Common myeloid progenitor, CD34-positive (primary cell): ENCODE measurements around the gene FLT1.

Experiments
- CTCF ChIA-PET: fragments of 350-600 bp; sonication (Branson Sonifier 250); formaldehyde crosslinking; loops from one replicate; lab custom pipeline; 2021; ENCODE audit warnings: antibody characterized with exemption; lab: Charles Lee
- POLR2A ChIA-PET: fragments of 350-600 bp; sonication (Branson Sonifier 250); formaldehyde crosslinking; loops from one replicate; lab custom pipeline; 2021; ENCODE audit warnings: antibody characterized with exemption; lab: Charles Lee
- DNase-seq, 3 donors: peaks; one replicate each; pipeline versions ENCODE4 v3.0.0 to v3.0.0-alpha.2; 2013
- H3K27ac ChIP-seq, 2 experiments: 1 replicate in 1 of 2; 2 replicates in 1 of 2; pipeline ENCODE4 v1.7.0; 2013; ENCODE audit warnings: inconsistent platforms in 2 of 2, low read length in 2 of 2, mild to moderate bottlenecking in 2 of 2, low read depth in 1 of 2, moderate library complexity in 1 of 2; ENCODE audit not compliant: severe bottlenecking in 2 of 2, insufficient read depth in 1 of 2, poor library complexity in 1 of 2
- H3K27me3 ChIP-seq, 5 experiments: replicated peaks in 2 of 5; 1 replicate in 3 of 5; 2 replicates in 2 of 5; pipeline versions ENCODE4 v1.6.1 to v1.7.0; 2013; ENCODE audit warnings: low read length in 4 of 5, mild to moderate bottlenecking in 2 of 5, moderate library complexity in 2 of 5, inconsistent platforms in 1 of 5; ENCODE audit not compliant: insufficient read depth in 5 of 5, control insufficient read depth in 4 of 5
- H3K36me3 ChIP-seq, 4 experiments: 1 replicate in 2 of 4; 2 replicates in 2 of 4; pipeline versions ENCODE4 v1.6.1 to v1.7.0; 2013; ENCODE audit warnings: low read length in 3 of 4, control low read depth in 1 of 4, mild to moderate bottlenecking in 1 of 4; ENCODE audit not compliant: control insufficient read depth in 4 of 4, insufficient read depth in 4 of 4
- H3K4me1 ChIP-seq, 4 experiments: 1 replicate in 3 of 4; 2 replicates in 1 of 4; pipeline versions ENCODE4 v1.6.1 to v1.7.1; 2013; ENCODE audit warnings: low read length in 3 of 4, mild to moderate bottlenecking in 3 of 4, control low read depth in 1 of 4, inconsistent platforms in 1 of 4, moderate library complexity in 1 of 4; ENCODE audit not compliant: control insufficient read depth in 4 of 4, insufficient read depth in 4 of 4; ENCODE audit errors: control extremely low read depth in 1 of 4
- H3K4me3 ChIP-seq, 7 experiments: 1 replicate in 4 of 7; 2 replicates in 3 of 7; pipeline versions ENCODE4 v1.5.1 to v1.7.0; 2013; ENCODE audit warnings: mild to moderate bottlenecking in 7 of 7, low read length in 6 of 7, moderate library complexity in 6 of 7, inconsistent platforms in 2 of 7, low read depth in 2 of 7, control low read depth in 1 of 7; ENCODE audit not compliant: insufficient read depth in 4 of 7, control insufficient read depth in 1 of 7; ENCODE audit errors: extremely low read depth in 1 of 7
- H3K9me3 ChIP-seq, 5 experiments: 1 replicate in 4 of 5; 2 replicates in 1 of 5; pipeline versions ENCODE4 v1.6.1 to v1.7.1; 2013; ENCODE audit warnings: low read length in 4 of 5, mild to moderate bottlenecking in 2 of 5, inconsistent platforms in 1 of 5, low read depth in 1 of 5, moderate library complexity in 1 of 5; ENCODE audit not compliant: control insufficient read depth in 4 of 5, insufficient read depth in 2 of 5; ENCODE audit errors: control extremely low read depth in 1 of 5
- WGBS: methylation state at CpG from one replicate; pipeline ENCODE4 v1.1.5; 2013; ENCODE audit not compliant: insufficient coverage; 5-methylcytosine and 5-hydroxymethylcytosine counted together

The FLT1 gene

GRCh38 chr13:28529836-28530235 is 34.9 kb upstream of the FLT1 start:
- H3K4me1 ChIP-seq: peaks cover 11 to 58% (median 42%) of the 10 kb centered on the region in 4 experiments
- no peaks in the 10 kb centered on the region for H3K36me3 ChIP-seq
- H3K9me3 ChIP-seq: no peaks in the 10 kb centered on the region
- ChIA-PET POLR2A (interaction anchor here (0.8 kb wide), 1 partner anchor 176 kb away, joined by 5 read pairs; no protein-coding TSS in a partner anchor), CTCF (interaction anchor here (1.0 to 3.5 kb wide), 3 partner anchors 26 to 82 kb away, joined by 3 to 16 read pairs (median 3); no protein-coding TSS in a partner anchor)
- no peak for DNase-seq
- H3K4me3 ChIP-seq: no peak overlapping the region
- H3K27ac ChIP-seq: no peak overlapping the region
- no CpG with 5 or more reads among the region's 1 CpG for WGBS
- peaks cover 0 to 41% (median 11%) of the 10 kb centered on the region in 5 experiments for H3K27me3 ChIP-seq

- Histone ChIP-seq H3K27me3 (peaks cover 0 to 40% (median 11%) of the 10 kb centered on the region in 5 experiments), H3K27ac (no peak overlapping the region), H3K4me1 (peaks cover 13 to 64% (median 44%) of the 10 kb centered on the region in 4 experiments), H3K36me3 (no peaks in the 10 kb centered on the region), H3K9me3 (no peaks in the 10 kb centered on the region), H3K4me3 (no peak overlapping the region)
- WGBS: no CpG with 5 or more reads among the region's 3 CpGs
- ChIA-PET POLR2A (no interaction called here), CTCF (interaction anchor here (0.6 to 3.5 kb wide), 6 partner anchors 25 to 132 kb away, joined by 3 to 16 read pairs (median 4); no protein-coding TSS in a partner anchor)
- DNase-seq: no peak
Measured at GRCh38 chr13:28528848-28529247, 33.9 kb upstream of the FLT1 start.

DNA sequence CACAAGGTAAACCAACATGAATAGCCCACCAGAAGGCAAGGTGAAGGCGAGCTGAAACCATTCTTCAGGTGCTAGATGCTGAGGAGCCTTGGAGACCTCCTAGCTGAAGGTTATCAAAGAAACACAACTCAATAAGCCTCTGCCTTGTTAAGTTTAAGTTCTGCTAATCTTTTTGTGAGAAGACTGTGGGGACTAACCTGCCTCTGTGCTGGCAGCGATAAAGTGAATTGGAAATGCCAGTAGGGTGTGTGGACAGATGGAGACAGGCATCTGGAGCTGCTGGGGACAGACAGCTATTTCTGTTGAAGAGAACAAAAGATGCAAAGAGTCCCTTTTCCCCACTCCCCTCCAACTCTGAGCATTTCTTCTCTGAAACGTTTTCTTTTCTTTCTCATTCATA is 33.5 kb upstream of the FLT1 start:
- ChIA-PET CTCF (interaction anchor here (0.8 to 3.5 kb wide), 7 partner anchors 24 to 133 kb away, joined by 3 to 16 read pairs (median 4); no protein-coding TSS in a partner anchor), POLR2A (no interaction called here)
- no peak overlapping the region for H3K4me3 ChIP-seq
- H3K4me1 ChIP-seq: peaks cover 13 to 67% (median 46%) of the 10 kb centered on the region in 4 experiments
- H3K36me3 ChIP-seq: no peaks in the 10 kb centered on the region
- peaks cover 0 to 35% (median 11%) of the 10 kb centered on the region in 5 experiments for H3K27me3 ChIP-seq
- WGBS: 100% methylated on average over 1 of the region's 3 CpGs
- H3K9me3 ChIP-seq: no peaks in the 10 kb centered on the region
- peak in 2 of 3 donors; percentile 17 to 38 for DNase-seq
- no peak overlapping the region for H3K27ac ChIP-seq

DNA sequence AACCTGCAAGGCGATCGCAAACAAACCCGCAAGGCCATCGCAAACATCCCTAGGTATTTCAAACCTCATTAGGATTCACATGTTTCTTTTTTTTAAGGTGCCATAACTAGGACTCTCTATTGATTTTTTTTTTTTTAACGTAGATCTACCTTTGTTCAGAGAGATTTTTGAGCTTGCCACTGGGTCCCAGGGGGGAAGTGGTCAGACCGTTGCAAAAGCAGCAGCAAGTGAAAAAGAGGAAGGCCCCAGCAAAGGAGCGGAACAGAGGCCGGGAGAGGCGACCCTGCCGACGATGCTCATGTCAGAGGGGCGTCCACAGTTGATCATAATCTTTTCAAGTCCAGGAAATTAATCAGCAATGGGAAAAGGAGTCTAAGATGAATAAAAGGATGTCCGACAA is 32.7 kb upstream of the FLT1 start:
- Histone ChIP-seq H3K27me3 (peaks cover 0 to 28% (median 11%) of the 10 kb centered on the region in 5 experiments), H3K4me1 (peaks cover 13 to 66% (median 41%) of the 10 kb centered on the region in 4 experiments), H3K36me3 (no peaks in the 10 kb centered on the region), H3K9me3 (no peaks in the 10 kb centered on the region), H3K27ac (no peak overlapping the region), H3K4me3 (peak overlapping the region in 3 of 7 experiments; percentile 28 to 57 (median 48))
- DNase-seq: peak; percentile 70 to 90 (median 88)
- ChIA-PET POLR2A (interaction anchor here (0.6 kb wide), 1 partner anchor 30 kb away, joined by 3 read pairs; no protein-coding TSS in a partner anchor), CTCF (interaction anchor here (0.8 to 3.5 kb wide), 4 partner anchors 24 to 134 kb away, joined by 3 to 16 read pairs (median 4); no protein-coding TSS in a partner anchor)
- WGBS: 8% methylated on average over 4 of the region's 13 CpGs

- ChIA-PET POLR2A (no interaction called here), CTCF (no interaction called here)
- H3K4me1 ChIP-seq: peaks cover 13 to 58% (median 36%) of the 10 kb centered on the region in 4 experiments
- no peak overlapping the region for H3K27ac ChIP-seq
- H3K9me3 ChIP-seq: no peaks in the 10 kb centered on the region
- no peaks in the 10 kb centered on the region for H3K36me3 ChIP-seq
- H3K27me3 ChIP-seq: peaks cover 0 to 21% (median 10%) of the 10 kb centered on the region in 5 experiments
- no peak overlapping the region for H3K4me3 ChIP-seq
- no CpG with 5 or more reads among the region's 10 CpGs for WGBS
- no peak for DNase-seq
Measured at GRCh38 chr13:28526876-28527275, 31.9 kb upstream of the FLT1 start.

DNA sequence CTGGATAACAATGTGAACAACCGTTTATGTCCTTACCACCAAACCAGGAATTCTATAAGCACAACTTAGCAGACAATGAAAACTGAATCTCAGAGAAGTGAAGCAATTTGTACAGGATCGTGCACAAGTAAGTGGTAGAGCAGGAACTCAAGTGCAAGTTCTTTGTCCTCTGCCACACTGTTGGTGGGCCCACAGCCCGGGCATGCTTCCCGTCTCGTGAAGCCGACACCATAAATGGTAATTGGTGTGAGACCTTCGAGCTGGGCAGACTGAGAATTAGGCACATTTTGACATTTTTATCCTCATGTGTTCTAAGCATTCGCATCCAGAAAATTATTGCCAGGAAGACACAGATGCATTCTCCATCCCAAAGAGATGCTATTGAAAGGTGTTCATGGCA is 27.9 kb upstream of the FLT1 start:
- 99% methylated on average over 7 of the region's 8 CpGs for WGBS
- Histone ChIP-seq H3K4me1 (peaks cover 2 to 30% (median 13%) of the 10 kb centered on the region in 4 experiments), H3K4me3 (no peak overlapping the region), H3K27me3 (no peaks in the 10 kb centered on the region), H3K27ac (no peak overlapping the region), H3K36me3 (no peaks in the 10 kb centered on the region), H3K9me3 (no peaks in the 10 kb centered on the region)
- ChIA-PET POLR2A (no interaction called here), CTCF (no interaction called here)
- DNase-seq: no peak

DNA sequence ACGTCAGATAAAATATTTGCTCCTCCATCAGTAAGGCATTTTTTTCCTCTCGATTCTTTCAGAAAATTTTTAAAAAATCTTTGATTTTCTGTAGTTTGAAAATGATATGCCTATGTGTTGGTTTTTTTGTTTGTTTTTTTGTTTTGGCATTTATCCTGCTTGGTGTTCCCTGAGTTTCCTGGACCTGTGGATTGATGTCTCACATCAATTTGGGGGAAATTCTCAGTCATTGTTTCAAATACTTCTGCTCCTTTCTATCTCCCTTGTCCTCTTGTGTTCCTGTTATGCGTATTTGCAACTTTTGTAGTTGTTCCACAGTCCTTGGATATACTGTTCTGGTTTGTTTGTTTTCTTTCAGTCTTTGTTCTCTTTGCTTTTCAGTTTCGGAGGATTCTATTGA is 18.8 kb upstream of the FLT1 start:
- Histone ChIP-seq H3K36me3 (no peaks in the 10 kb centered on the region), H3K27me3 (no peaks in the 10 kb centered on the region), H3K4me1 (no peaks in the 10 kb centered on the region), H3K4me3 (no peak overlapping the region), H3K9me3 (no peaks in the 10 kb centered on the region), H3K27ac (no peak overlapping the region)
- 100% methylated on average over 1 of the region's 4 CpGs for WGBS
- ChIA-PET POLR2A (no interaction called here), CTCF (no interaction called here)
- DNase-seq: no peak
